GM19324 (cell line): ENCODE results near the gene FABP6.

ENCODE experiments used
- ATAC-seq: cut with Tn5 transposase; IDR thresholded peaks from one replicate; pipeline ENCODE4 v1.9.1; 2021; ENCODE audit warnings: mild to moderate bottlenecking, moderate library complexity; ENCODE audit not compliant: unreplicated experiment, low FRiP score

Gene FABP6

DNA sequence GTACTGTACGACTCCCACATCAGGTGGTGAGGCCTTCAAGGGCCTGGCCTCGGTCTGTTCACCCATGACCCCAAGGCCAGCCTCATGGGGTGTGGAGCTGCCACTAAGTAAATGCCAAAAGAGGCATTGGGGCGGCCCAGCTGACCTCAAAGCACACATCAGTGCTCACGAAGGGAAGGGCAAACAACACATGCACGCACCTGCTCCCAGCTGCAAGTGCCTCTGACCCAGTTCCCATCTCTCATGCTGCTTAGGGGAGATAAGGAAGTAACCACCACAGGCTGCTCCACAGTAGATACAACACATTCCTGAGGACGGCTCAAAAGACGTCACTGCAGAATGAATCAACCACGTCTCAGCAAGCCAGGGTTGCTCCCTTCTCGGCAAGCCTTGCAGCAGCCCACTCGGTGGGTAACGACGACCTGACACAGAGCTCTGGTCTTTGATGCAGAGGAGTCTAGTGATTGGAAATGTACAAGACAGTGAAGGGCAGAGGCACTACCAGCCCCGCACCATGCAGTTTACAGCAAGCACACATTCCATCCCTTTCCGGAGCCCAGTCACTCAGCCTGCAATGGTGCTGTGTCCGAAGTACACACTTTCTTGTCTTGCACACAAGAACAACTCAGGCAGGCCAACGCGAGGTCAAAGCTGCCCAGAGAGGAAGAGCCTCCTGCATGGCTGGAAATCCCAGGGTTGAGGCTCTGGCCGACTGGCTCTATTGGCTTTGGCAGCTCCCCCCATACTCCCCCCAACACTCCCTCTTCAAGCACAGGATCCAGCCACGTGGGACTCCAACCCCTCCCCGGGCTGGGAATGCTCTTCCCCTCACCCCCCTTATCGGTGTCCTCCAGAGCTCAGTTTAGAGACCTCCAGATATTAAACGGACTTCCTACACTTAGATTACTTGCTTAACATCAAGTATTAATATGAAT, 31.8 kb downstream of the FABP6 start:
- ATAC-seq: no peak

DNA sequence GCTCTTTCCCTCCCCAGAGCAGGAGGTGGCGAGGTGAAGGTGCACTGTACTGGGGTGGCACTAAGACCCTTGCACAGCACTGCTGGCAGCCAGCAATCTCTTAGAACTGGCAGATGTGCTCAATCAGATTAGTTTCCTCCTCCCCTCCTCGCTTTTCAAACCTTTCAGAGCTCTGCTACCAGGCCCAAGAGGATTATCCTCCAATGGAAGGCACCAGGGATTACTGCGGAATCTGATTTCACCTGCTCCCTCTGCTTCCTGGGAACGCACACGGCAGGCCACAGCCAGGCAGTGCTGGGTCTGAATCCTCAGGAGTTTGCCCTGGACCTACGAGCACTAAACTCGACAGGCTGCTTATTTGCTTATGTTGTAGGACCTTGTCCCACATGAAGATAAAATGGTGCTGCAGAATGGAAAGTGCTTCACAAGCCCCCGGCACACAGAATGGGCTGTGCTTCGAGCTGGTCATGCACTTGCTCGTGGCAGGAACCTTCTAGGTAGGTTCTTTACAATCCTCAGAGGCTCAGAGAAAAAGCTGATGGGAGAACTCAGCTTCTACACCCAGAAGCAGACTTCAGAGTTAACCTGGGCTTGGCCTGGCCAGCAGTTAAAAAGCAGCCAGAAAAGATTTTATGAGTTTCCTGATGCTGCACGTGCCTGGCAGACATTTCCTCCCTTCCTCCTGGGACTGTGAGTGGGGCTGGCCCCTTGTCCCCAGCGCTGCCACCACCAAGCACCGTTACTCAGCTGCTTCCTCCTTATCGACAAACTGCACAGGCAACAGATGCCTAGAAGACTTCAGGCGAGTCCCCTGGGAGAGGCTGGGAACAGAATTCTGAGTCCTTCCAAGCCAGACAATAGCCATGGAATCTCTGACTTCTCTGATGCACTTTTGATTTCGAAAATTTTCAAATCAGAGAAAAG, 33.1 kb downstream of the FABP6 start:
- ATAC-seq: no peak

DNA sequence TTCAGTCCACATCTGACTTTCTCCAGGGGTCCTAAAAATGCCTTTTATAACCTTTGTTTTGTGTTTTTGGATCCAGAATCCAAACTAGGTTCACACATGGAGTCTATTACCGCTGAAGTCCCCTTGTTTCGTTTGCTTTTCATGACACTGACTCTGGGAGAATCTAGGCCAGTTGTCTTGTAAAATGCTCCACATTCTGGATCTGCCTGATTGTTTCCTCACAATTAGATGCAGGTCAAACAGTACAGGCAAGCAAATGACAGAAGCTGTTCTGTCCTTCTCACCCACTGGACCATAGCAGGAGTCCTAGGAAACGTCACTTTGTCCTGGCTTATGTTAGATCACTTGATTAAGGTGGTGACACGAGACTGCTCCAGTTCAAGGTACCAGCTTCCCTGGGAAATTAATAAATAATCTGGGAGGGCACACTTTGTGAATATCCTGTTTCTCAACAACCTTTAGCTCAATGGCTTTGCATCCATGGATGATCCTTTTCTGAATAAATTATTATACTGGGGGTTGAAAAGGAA, 34.1 kb downstream of the FABP6 start:
- no peak for ATAC-seq

DNA sequence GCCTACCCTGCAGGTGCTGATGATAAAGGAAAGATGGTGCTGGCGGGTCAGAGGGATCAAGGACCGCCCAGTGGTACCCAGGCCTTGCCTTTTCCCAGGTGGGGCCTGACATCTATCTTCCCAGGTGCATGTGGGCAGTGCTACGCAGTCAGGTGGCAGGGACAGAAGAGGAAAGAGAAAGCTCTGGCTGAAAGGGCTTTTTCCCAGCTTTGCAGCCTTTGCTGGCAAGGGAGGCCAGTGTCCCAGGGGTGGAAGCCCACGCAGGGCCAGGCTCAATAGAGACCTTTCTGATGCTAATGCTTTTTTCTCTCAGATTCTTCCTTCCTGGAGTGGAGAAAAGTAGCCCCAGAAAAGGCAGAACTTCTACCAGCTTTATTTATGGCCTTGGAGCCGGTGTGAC, 36.7 kb downstream of the FABP6 start:
- no peak for ATAC-seq

DNA sequence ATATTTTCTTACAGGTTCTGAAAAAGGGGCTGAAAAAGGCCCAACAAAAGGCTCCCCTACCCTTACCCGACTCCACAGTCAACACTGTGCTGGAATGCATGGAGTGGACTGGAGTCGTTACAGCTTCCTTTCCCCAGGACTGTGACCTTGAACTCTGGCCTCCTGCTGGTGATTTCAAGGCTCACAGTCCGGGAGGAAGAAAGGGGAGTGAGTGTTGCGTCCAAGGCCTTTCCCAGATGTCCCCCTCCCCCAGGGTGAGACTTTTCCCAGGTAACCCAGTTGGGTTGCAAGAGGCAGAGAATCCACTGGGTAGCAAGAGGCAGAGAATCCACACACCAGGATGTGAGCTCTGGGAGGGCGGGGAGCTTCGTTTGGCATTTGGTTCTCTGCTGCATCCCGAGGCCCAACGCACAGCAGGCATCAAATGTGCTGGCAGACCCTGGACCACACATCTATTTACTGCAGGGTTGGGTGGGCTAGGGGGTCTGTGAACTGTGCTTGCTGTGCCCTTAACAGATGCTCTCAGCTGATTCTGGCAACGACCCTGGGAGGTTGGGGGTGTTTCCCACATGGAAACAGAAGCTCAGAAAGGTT, 37.5 kb downstream of the FABP6 start:
- no peak for ATAC-seq

DNA sequence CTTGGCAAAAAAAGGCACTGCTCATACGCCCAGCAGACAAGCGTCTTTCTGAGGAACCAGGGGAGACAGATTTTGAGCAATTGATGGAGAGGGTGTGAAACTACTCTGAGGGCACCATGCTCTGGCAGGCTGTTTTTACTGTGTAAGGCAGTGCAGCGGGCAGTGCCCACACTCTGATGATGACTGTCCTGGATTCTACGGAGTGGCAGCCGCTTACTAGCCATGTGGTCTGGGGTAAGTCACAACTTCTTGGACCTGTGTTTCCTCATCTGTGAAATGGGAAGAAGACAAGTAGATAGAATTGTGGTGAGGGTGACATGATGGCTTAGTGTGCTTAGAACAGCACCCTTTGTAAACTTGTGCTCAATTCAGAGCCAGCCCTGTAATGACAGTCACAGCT, 38.8 kb downstream of the FABP6 start:
- ATAC-seq: no peak

DNA sequence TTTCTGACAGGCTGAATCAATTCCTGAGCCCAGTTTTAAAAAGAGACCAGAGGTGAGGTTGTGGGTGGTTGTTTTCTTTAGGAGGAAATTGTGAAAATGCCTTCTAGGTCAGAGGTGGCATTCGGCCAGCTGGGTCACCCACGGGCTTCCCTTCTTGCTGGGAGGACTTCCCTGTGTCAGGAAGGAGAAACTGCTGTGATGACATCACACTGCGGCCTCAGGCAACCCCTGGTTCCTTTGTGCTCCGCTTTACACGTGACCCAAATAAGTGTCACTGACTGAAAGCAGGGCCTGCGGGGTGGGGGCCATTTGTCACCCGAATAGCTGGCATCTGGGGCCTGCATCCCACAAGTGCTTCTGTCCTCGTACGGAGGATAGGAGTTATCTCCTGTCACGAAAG, 39.7 kb downstream of the FABP6 start:
- ATAC-seq: no peak

DNA sequence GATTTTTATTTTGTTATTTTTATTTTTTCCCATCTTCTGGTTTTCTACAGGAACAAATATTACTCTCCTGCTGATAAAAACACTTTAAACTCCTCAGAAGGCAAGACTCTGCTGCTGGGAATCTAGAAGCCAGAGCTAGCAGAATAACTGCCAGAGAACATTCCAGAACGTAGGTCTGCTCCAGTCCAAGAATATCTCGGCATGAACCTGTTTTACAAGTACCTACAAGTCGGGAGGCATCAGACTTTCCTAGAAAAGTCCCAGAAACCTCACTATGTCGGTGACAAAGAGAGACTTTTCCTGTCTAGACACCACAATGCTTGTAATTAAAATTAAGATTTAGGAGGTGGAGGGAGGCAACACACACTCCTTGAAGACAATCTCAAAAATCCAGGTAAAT, 41.4 kb downstream of the FABP6 start:
- ATAC-seq: no peak

DNA sequence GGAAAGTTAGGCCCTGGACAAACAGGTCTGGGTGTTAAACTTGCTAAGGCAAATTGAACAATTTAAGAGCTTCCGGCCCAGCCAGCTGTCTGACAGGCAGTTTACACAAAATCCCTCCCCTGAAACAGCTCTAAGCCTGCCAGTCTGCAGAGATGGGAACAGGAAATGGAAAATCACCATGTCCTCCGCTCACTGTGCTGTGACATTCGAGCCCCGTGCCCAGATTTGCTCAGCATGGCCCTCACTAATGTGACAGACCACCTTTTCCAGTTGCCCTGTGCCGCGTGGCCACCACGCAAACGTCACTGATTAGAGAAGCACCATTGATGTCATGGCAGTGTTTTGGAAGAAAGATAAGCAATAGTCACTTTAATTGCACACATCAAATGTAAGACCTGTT, 42.1 kb downstream of the FABP6 start:
- ATAC-seq: no peak

DNA sequence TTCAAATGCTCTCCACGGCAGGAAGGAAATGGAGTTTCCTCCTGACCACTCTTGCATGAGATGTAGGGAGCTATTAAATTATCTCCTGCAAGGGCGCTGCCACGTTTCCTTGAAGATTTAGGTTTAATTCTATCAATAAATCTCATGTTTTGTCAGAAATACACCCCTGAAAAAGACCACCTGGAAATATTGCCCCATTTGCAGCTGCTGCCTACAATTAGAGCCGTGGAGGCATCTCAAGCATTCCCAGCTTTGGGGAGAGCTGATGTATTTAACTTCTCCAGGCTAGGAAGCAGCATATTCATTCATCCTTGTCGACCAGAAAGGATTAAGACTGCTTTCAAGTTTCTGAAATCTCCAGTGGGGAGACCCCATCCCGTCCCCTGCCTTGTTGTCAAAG, 42.5 kb downstream of the FABP6 start:
- no peak for ATAC-seq

DNA sequence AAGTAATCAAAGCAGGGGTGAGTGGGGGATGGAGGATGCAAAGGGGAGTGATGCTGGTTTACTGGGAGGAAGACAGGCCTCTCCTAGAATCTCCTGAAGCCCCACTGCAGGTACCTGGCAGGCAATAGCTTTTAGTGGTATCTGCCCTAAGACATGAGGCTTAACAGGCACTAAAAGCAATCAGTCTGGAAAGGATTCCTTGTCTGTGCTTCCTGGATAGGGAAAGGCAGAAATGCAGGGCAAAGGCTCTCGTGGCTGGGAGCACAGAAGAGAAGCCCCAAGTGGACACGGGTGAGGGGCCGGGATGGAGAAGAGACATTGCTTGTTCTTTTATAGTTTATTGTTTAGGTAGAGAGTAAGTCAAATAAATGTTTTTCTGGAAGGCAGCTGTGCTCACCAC, 43.0 kb downstream of the FABP6 start:
- ATAC-seq: no peak

DNA sequence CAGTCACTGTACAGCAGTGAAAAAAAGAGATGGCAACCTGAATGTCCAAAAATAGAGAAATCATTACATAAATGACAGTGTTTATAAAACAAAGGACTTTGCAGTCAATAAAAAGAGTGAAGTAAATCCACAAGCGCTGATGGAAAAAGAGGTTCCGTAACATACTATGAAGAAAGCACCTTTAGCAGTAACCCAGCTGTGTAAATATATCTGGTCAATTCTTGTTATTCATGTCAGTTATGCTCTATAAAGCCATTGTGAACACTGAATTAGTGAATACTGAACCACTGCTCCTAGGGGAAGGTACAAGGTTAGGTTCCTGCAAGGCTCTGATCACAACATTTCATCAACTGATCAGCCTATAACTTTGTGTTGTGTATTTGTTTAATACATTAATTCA, 43.6 kb downstream of the FABP6 start:
- ATAC-seq: no peak

DNA sequence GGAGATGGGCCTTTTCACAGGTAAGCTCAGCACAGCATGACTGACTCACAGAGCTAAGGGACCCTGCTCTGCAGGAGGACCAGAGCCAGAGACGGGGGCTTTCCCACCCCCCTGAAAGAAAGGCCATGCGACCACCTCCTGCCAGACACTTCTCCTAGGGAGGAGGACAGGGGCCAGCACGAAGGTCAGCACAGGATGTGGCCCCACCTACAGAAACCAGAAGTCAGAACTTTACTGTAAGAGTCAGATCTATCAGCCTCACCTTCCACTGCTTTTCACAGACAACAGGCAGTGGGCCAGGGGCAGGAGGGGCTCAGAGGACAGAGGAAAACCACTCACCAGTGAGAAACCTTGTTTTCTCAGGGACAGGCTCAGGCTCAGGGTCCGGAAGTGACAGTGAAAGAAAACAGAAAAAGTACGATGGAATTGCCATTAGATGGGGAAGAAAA, 45.2 kb downstream of the FABP6 start:
- ATAC-seq: no peak

DNA sequence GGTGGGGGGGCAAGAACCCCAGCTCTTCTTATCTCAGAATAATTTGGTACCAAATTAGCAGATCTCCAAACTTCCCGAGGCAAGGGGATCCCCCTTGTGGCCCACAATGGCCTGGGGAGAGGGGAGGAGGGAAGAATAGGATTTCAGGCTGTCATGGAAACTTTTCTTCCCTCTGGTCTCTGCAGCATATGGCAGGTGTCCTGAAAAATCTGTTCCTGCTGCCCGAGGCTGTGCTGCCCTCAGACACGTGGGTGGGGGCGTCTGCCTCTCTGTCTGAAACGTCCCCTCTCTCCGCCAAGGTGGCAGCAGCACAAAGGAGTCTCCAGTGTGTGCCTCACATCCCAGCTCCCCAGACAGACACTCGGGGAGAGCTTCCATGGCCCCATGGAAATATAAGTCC, 49.0 kb downstream of the FABP6 start:
- no peak for ATAC-seq

DNA sequence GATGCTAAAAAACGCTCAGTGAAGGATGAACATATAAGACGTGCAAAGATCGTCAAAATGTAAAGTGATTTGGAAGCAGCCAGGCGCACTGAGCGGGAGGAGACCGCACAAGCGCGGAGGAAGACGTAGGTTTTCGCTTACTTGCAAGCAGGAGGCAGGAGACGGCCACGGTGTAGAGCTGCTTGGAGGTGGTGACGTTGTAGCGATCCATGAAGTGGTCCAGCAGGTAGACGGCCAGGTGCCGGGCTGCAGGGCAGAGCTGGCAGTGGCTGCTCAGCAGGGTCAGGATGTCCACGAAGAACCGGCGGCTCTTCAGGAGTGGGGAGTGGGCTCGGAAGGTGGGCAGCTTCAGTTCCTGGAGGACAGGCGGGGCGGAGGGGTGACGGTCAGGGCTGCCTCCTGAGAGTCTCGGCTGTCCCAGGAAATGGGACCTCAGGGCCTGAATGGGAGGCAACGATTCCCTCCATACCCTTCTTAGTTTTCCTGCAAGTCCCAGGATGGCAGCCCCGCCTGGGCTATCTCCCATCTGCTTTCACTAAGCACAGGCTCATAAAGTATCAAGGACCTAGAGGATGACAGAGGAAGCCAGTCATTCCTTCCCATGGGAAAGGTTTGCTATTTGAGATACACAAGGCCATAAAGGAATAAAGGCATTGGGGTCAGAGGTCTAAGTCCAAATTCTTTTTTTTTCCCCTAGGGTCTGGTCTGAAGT, 51.2 kb downstream of the FABP6 start:
- no peak for ATAC-seq

DNA sequence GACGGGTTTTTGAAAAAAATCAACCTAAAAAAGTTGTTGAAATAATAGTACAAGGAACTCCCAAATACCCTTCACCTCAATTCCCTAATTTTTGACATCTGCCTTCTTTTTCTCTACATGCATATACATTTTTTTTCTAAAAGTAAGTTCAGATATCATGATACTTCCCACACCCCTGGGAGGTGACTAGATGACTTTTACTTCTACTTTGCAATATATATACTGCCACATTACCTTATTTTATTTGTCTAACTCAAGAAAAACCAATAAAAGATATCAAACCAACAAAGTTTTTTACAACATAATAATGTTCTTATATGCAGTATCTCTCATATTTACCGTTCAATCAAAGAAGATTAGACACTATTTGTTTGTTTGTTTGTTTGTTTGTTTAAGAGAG, 52.0 kb downstream of the FABP6 start:
- no peak for ATAC-seq

DNA sequence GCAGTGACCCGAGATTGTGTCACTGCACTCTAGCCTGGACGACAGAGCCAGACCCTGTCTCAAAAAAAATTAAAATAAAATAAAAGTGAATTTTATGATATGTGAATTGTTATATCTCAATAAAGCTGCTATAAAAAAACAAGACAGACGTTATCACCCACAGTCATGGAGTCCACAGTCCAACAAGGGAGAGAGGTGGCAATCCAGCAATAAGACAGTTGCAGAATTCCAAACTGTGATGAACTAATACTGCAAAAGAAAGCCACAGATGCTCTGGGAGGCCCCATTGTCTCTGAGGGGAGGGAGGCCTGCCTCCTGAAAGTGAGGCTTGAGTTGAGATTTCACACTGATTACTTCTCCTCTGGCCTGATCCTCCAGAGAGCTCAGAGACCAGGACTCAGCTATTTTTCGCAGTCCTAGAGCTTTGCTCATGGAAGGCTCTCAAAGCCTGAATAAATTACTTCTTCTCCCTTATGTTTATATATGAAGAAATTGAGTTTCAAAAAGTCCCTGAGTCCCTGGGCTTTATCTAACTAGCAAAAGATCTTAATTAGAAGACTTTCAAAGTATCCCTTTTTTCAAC, 55.1 kb downstream of the FABP6 start:
- ATAC-seq: no peak

DNA sequence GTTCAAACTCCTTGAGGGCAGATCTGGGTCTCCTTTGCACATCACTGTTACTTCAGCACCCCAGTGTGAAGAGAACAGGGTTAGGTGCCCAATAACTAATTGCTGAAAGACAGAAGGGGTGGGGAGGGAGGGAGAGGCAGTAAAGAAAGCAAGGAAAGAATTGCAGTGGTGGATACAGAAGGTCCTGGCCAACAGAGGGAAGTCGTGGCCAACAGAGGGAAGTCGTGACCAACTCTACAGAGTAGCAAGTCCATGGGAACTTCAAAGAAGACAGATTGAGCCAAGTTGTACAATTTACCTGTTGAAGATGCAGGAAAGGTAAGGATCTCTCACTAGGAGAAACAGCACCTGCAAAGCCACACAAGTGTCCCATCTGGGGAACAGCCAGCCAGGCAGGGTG, 56.0 kb downstream of the FABP6 start:
- no peak for ATAC-seq

DNA sequence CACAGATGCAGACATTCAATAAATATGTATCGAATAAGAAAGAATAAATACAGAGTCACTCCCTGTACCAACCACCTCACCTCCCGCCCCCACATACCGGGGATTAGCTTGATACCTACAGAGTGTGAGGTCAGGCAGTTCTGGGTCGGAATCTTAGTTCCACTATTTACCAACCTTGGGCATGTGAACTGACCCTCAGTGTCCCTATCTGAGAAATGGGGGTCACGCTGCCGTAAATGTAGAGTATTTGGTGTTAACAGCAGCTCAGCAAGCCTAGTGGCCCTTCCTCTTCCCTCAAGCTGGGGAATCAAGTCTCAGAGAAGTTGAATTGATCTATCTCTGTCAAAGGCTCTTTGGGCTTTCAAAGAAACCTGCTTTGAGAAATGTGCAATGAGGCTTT, 57.6 kb downstream of the FABP6 start:
- no peak for ATAC-seq
